ENCODE data around the gene TRIM17.

DNA sequence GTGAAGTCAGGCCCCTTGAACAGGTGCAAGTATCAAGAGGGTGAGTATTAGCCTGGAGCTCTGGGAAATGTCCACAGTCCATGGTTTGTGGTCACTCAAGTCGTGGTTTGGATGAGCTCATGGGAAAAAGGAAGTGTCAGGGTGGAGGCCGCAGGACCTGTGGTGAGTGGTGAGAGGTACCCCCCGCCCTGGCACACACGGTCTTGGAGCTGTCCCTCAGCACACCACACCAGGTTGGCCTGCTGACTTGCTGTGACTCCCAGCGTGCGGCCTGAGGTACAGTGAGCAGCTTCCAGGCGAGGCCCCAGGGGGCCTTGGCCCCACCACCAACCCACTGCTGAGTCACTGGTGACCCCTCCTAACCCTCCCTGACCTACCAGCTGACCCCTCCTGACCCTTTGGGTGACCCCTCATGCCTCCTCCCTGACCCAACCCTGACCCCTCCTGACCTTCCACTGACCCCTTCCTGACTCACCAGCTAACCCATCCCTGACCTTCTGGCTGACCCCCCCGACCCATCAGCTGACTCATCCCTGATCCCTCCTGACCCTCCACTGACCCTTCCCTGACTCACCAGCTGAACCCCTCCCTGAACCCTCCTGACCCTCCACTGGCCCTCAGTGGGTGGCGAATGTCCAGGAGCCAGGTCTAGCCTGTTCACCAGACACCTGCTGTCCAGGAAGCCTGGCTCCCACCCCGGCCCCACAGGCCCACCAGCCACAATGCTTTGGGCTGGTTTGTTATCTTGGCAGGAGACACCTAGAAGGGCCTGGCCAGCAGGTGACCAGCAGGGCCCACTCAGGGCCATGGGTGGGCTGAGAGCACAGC lies 35.7 kb upstream of the TRIM17 start:
- TF ChIP-seq, protein P1, sequence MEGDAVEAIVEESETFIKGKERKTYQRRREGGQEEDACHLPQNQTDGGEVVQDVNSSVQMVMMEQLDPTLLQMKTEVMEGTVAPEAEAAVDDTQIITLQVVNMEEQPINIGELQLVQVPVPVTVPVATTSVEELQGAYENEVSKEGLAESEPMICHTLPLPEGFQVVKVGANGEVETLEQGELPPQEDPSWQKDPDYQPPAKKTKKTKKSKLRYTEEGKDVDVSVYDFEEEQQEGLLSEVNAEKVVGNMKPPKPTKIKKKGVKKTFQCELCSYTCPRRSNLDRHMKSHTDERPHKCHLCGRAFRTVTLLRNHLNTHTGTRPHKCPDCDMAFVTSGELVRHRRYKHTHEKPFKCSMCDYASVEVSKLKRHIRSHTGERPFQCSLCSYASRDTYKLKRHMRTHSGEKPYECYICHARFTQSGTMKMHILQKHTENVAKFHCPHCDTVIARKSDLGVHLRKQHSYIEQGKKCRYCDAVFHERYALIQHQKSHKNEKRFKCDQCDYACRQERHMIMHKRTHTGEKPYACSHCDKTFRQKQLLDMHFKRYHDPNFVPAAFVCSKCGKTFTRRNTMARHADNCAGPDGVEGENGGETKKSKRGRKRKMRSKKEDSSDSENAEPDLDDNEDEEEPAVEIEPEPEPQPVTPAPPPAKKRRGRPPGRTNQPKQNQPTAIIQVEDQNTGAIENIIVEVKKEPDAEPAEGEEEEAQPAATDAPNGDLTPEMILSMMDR (conservative IDR thresholded peaks at IDR 0.05; ENCODE audit: low read length), result no peak
- TF ChIP-seq EZH2phosphoT487 (IDR thresholded peaks at IDR 0.05; ENCODE audit: borderline replicate concordance, low read depth, low read length), result no peak
